Suprapubic skin (tissue), 4 donors: ENCODE data around the gene BUB3. TPM values are rescaled to one million over a fixed set of nuclear protein-coding genes. Genes with fewer than 3 reads are reported as not detected.

Source experiments
- DNase-seq, 2 donors: peaks; one replicate each; pipeline ENCODE4 v3.0.0-alpha.2; 2019; ENCODE audit warnings: low spot score in 2 of 2
- H3K27ac ChIP-seq: fragments of 200-600 bp; sonication (generic); one replicate; pipeline ENCODE4 v1.5.1; 2019
- H3K27me3 ChIP-seq: fragments of 200-600 bp; sonication (generic); one replicate; pipeline ENCODE4 v1.5.1; 2019
- H3K36me3 ChIP-seq: fragments of 200-600 bp; sonication (generic); one replicate; pipeline ENCODE4 v1.5.1; 2019
- H3K4me1 ChIP-seq: fragments of 200-600 bp; sonication (generic); one replicate; pipeline ENCODE4 v1.5.1; 2019
- H3K4me3 ChIP-seq: fragments of 200-600 bp; sonication (generic); one replicate; pipeline ENCODE4 v1.5.1; 2019; ENCODE audit warnings: mild to moderate bottlenecking
- H3K9me3 ChIP-seq: fragments of 200-600 bp; sonication (generic); one replicate; pipeline ENCODE4 v1.5.1; 2019
- EP300 ChIP-seq: sonication (generic); formaldehyde crosslinking; IDR thresholded peaks from one replicate; pipeline ENCODE4 v1.6.1; 2017; ENCODE audit warnings: antibody characterized with exemption
- POLR2A ChIP-seq, 2 donors: fragments of 450-650 bp; IDR thresholded peaks; one replicate each; pipeline ENCODE4 v1.6.1; 2017; ENCODE audit warnings: antibody characterized with exemption in 2 of 2, mild to moderate bottlenecking in 2 of 2, moderate library complexity in 2 of 2
- POLR2AphosphoS5 ChIP-seq, 3 donors: sonication (generic); formaldehyde crosslinking; IDR thresholded peaks; one replicate each; pipeline ENCODE4 v1.6.1; 2017; ENCODE audit warnings: antibody characterized with exemption in 3 of 3
- WGBS: methylation state at CpG from one replicate; pipeline ENCODE4 v1.1.5; 2018; 5-methylcytosine and 5-hydroxymethylcytosine counted together
- total RNA-seq, 4 donors: library from RNA; depleted of rRNA; stranded (reverse); fragments of >200 nt; gene quantifications; one replicate each; pipeline ENCODE4 v1.1.0, GENCODE V29; 2016
- TF ChIP-seq, protein P1 (sequence below), 2 donors: fragments of 200-600 bp in 1 of 2; fragments of 450-650 bp in 1 of 2; sonication (generic) in 1 of 2; IDR thresholded peaks; one replicate each; pipeline ENCODE4 v1.5.1; 2016 to 2019; ENCODE audit warnings: antibody characterized with exemption in 2 of 2, mild to moderate bottlenecking in 1 of 2, moderate library complexity in 1 of 2

The BUB3 gene
- total RNA-seq, 4 donors from 2014 or later = 87.3 to 134 (median 91.3) TPM

DNA sequence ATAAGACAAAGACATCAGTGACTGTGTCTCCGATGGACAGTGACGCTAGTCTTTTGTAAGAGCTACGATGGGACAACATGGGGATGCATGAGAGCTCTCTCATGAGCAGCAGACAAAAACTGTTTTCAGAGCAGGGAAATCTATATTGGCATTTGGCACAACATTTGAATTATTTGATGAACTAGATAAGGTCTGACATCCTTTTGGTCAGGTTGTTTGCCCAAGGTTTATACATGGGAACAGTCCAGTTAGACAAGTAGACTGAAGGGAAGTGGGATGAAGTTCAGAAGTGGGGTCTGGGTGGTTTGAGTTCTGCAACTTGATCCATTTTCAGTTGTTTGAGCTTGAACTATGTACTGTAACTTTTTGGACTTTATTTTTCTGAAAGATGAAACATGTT, 50.8 kb downstream of the BUB3 start:
- Histone ChIP-seq H3K36me3 (no peaks in the 10 kb centered on the region), H3K27me3 (no peaks in the 10 kb centered on the region), H3K4me1 (no peaks in the 10 kb centered on the region), H3K4me3 (no peak overlapping the region), H3K27ac (no peak overlapping the region), H3K9me3 (no peaks in the 10 kb centered on the region)
- no peak for DNase-seq
- no peak for TF ChIP-seq POLR2A (IDR thresholded peaks at IDR 0.05)
- WGBS = 98% methylated on average over 3 of the region's 3 CpGs

DNA sequence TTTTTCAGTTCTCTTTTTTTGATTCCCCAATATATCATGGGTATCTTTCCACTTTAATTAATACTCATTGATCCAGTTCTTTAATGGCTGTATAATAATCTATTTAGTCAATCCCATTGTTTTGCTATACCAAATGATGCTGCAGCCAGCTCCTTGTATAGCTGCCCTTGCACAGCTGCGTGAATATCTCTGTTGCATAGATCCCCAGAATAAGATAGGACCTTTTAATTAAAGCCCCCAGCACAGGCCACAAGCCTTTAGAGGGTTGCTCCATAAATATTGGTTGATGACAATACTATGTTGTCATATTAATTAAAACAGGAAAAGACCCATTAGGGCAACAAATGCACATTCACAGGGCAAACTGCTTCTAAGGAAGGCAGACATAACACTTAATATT, 57.9 kb downstream of the BUB3 start:
- no peak overlapping the region for H3K27ac ChIP-seq
- H3K4me3 ChIP-seq = no peak overlapping the region
- H3K9me3 ChIP-seq = no peaks in the 10 kb centered on the region
- H3K4me1 ChIP-seq = no peaks in the 10 kb centered on the region
- H3K36me3 ChIP-seq = no peaks in the 10 kb centered on the region
- WGBS = 94% methylated on average over 1 of the region's 1 CpG
- TF ChIP-seq, protein P1, sequence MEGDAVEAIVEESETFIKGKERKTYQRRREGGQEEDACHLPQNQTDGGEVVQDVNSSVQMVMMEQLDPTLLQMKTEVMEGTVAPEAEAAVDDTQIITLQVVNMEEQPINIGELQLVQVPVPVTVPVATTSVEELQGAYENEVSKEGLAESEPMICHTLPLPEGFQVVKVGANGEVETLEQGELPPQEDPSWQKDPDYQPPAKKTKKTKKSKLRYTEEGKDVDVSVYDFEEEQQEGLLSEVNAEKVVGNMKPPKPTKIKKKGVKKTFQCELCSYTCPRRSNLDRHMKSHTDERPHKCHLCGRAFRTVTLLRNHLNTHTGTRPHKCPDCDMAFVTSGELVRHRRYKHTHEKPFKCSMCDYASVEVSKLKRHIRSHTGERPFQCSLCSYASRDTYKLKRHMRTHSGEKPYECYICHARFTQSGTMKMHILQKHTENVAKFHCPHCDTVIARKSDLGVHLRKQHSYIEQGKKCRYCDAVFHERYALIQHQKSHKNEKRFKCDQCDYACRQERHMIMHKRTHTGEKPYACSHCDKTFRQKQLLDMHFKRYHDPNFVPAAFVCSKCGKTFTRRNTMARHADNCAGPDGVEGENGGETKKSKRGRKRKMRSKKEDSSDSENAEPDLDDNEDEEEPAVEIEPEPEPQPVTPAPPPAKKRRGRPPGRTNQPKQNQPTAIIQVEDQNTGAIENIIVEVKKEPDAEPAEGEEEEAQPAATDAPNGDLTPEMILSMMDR (IDR thresholded peaks at IDR 0.05) = no peak
- TF ChIP-seq POLR2A (IDR thresholded peaks at IDR 0.05) = no peak
- no peaks in the 10 kb centered on the region for H3K27me3 ChIP-seq
- no peak for DNase-seq

DNA sequence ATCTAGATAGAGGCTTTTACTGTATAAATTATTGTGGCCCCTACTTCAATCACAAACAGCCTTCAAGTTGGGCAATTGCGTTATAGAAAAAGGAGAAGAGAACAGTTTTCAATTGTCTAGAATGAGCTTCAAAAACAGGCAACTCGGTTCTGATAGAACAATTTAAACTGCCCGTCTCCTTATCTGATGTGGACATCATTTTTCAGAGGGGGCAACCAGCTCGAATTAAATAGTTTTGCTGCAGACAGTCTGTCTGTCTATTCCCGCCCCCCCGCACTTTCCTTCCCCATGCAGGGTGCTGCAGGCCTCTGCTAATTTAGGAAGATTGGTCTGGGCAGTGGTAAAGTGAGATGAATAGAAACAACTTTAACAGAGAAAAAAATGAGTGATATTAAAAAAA, 58.4 kb downstream of the BUB3 start:
- no peaks in the 10 kb centered on the region for H3K36me3 ChIP-seq
- no peaks in the 10 kb centered on the region for H3K9me3 ChIP-seq
- no peaks in the 10 kb centered on the region for H3K4me1 ChIP-seq
- H3K27me3 ChIP-seq = no peaks in the 10 kb centered on the region
- TF ChIP-seq POLR2AphosphoS5 (IDR thresholded peaks at IDR 0.05) (no peak), EP300 (no peak), POLR2A (IDR thresholded peaks at IDR 0.05) (no peak)
- TF ChIP-seq, protein P1 (IDR thresholded peaks at IDR 0.05) = no peak
- no peak overlapping the region for H3K4me3 ChIP-seq
- 80% methylated on average over 6 of the region's 6 CpGs for WGBS
- no peak overlapping the region for H3K27ac ChIP-seq
- no peak for DNase-seq

DNA sequence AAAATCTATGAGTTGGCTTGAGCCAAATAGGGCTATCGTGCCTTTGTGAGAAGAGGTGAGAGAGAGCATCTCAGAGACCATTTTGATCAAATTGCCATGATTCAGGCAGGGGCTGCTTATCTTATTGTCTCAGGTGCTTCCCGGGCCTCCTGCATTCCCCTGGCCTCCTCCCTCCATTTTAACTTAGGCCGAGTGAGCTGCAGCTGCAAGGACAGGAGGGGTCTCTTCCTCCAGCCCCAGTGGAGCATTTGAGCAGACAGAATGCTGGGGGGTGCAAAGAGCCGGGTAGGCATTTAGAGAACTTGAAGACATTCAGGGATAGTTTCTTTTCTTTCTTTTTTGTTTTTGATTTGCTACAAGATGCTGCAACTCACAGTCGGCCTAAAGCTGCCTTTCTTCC, 59.0 kb downstream of the BUB3 start:
- no peak overlapping the region for H3K4me3 ChIP-seq
- TF ChIP-seq, protein P1 (IDR thresholded peaks at IDR 0.05) = no peak
- TF ChIP-seq POLR2AphosphoS5 (IDR thresholded peaks at IDR 0.05) (no peak), EP300 (no peak), POLR2A (IDR thresholded peaks at IDR 0.05) (no peak)
- H3K27me3 ChIP-seq = no peaks in the 10 kb centered on the region
- DNase-seq = no peak
- H3K4me1 ChIP-seq = no peaks in the 10 kb centered on the region
- WGBS = 89% methylated on average over 5 of the region's 5 CpGs
- no peaks in the 10 kb centered on the region for H3K9me3 ChIP-seq
- no peak overlapping the region for H3K27ac ChIP-seq
- no peaks in the 10 kb centered on the region for H3K36me3 ChIP-seq

Other genes starting within 250 kb of the BUB3 start
- gene FAM24A, start 243.8 kb upstream of the BUB3 start, total RNA-seq = not detected
- 1 to 10 TPM; 3.7 to 8.9 (median 5.5) TPM for gene C10orf88, start 200.2 kb upstream of the BUB3 start, total RNA-seq
- gene PSTK, start 174.0 kb upstream of the BUB3 start, total RNA-seq = 1 to 10 TPM; 3.4 to 7.9 (median 5.7) TPM
- gene IKZF5, start 145.6 kb upstream of the BUB3 start, total RNA-seq = 10 to 100 TPM in 3 of 4 donors, 1 to 10 TPM in 1; 9.5 to 25.2 (median 12.9) TPM
- gene ACADSB, start 145.4 kb upstream of the BUB3 start, total RNA-seq = 10 to 100 TPM; 18.0 to 36.9 (median 27.4) TPM
- not detected for gene HMX3, start 18.4 kb upstream of the BUB3 start, total RNA-seq
- not detected for gene HMX2, start 6.3 kb upstream of the BUB3 start, total RNA-seq